ENCODE data around the gene TATDN2.
"Not testable (repeated sequence)": the region's sequence is repeated elsewhere in the genome, so short reads cannot be mapped to it uniquely, and the experiment has no call there.

Gene TATDN2

DNA sequence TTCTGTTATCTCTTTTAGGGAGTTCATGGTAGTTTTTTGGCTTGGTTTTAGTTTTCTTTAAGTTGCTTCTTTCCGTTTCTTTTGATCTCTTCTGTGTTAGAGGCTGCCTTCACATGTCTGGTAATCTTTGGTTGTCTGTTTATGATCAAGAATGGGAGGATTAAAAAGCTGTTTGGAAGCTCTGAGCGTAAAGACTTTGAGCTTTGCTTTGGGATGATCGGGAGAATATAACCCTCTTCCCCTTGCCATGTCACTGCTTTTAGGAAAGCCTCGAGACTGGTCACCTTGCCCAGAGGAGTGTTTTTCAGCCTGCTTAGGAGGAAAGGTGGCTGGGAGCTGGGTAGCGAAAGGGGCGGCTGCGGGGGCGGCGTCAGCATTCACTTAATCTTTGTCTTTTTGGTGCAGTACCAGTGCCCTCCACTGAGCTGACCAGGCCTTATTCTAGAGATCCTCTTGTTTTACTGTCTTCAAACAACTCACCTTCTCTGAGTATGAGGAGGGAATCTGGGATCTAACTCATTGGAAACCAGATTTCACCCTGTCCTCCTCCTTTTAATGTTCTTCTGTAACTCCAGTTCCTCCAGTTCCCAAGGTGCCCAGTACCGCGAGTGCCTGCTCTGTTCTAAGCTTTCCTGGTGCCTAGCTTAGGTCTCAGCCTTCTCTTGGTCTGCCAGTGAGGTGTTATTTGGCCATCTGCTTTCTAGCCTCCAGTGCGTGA, 15.5 kb downstream of the TATDN2 start:
- H3K4me3 ChIP-seq: no peak overlapping the region
- H3K27ac ChIP-seq: peak overlapping the region in 7 of 21 experiments; percentile 27 to 53 (median 45)

GRCh38 chr3:10265833-10266232, 17.6 kb downstream of the TATDN2 start:
- H3K27ac ChIP-seq: no peak overlapping the region
- H3K4me3 ChIP-seq: no peak overlapping the region

DNA sequence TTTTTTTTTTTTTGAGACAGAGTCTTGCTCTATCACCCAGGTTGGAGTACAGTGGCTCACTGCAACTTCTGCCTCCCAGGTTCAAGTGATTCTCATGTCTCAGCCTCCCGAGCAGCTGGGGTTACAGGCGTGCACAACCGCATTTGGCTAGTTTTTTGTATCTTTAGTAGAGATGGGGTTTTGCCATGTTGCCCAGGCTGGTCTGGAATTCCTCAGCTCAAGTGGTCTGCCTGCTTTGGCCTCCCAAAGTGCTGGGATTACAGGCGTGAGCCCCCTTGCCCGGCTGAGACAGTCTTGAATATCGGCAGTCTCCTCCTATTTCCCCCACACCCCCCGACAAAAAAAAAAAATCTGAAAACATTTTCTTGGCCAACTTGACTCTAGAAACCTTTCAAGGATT, 18.7 kb downstream of the TATDN2 start:
- not testable (repeated sequence) for H3K27ac ChIP-seq, H3K4me3 ChIP-seq

DNA sequence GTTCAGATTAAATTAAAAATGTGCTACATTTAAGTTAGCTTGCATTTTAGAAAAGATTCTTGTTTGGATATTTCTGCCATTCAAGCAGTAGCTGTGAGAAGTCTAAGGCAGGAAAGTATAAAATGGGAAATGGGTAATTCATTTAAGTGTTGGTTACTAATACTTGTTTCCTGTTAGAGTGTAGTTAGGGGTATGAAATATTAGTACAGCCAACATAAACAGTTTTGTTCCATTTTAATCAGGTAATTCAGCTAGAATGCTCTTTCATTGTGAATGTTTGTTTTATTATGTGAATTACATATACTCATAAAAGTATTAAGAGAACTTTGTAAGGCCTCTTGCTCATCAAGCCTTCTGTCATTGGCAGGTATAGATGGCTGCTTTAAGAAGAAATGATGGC, 19.9 kb downstream of the TATDN2 start:
- H3K4me3 ChIP-seq: no peak overlapping the region
- H3K27ac ChIP-seq: no peak overlapping the region

- Histone ChIP-seq H3K4me3 (no peak overlapping the region), H3K27ac (no peak overlapping the region)
These were observed 20.7 kb downstream of the TATDN2 start for GRCh38 chr3:10268930-10269329.

GRCh38 chr3:10269443-10269842, 21.2 kb downstream of the TATDN2 start:
- no peak overlapping the region for H3K27ac ChIP-seq
- no peak overlapping the region for H3K4me3 ChIP-seq

- not testable (repeated sequence) for H3K27ac ChIP-seq
These were observed 24.2 kb downstream of the TATDN2 start for GRCh38 chr3:10272476-10272875.

GRCh38 chr3:10272977-10273376, 24.7 kb downstream of the TATDN2 start:
- Histone ChIP-seq H3K4me3 (no peak overlapping the region), H3K27ac (peak overlapping the region in 1 of 21 experiments; percentile 49)

More at GRCh38 chr3:10272476-10272875, 24.2 kb downstream of the TATDN2 start:
- not testable (repeated sequence) for H3K4me3 ChIP-seq

- Histone ChIP-seq H3K4me3 (no peak overlapping the region), H3K27ac (peak overlapping the region in 2 of 21 experiments; percentile 5 to 49)
These were observed 25.5 kb downstream of the TATDN2 start for GRCh38 chr3:10273702-10274305.

- Histone ChIP-seq H3K27ac (no peak overlapping the region), H3K4me3 (no peak overlapping the region)
These were observed 26.3 kb downstream of the TATDN2 start for GRCh38 chr3:10274601-10275000.

GRCh38 chr3:10277115-10277625, 28.9 kb downstream of the TATDN2 start:
- Histone ChIP-seq H3K27ac (no peak overlapping the region), H3K4me3 (no peak overlapping the region)

DNA sequence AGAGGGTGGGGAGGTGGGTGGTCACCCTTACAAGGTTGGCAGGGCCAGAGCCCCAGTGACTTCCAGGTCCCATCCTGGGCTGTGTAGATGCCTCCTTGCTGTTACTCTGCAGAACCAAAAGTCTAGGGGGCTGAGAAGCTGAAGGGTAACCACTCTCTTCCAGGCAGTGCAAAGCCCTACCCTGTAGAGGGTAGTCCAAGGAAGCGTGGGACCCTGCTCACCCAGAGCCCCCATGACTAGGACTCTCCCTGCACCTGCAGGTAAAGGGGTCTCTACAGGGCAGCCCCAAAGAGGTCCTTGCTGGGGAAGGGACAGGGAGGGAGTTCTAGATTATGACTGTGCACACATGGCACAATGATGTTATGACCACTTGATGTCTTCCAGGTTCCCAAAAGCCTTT, 30.2 kb downstream of the TATDN2 start:
- Histone ChIP-seq H3K4me3 (no peak overlapping the region), H3K27ac (no peak overlapping the region)

DNA sequence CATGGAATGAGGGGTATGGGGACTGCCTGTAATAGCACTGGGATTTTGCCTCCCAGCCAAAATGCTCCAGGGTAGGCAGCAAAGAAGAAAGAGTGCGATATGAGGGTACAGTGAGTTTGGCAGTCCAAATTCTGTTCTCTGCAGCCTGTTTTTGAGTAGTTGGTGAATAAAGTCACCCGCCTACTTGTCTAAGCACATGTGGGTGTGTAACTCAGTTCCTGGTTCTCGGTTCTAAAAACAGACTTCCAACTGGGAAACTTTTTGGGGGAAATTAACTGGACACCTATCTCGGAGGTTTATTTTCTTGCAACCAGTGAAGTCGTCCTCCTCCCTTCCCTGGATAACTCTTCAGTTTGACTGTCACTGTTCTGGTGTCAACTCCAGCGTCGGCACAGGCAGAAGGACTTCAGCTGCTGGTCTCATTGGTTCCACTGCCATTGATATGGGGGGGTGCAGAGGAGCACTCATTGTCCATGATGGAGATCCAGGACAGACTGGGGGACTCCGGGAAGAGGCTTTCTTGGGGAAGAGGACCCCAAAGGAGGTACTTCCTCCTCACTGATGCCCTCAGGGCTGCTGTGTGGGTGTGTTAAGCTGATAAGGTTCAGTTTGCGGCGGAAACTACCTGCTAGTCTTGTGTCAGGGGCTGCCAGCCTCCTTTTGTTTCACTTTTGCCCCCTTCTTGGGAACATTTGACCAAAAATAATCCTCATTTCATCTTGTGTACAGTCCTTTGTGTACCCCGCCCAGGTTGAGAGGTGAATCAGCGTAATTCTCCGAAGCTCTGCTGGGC, 31.3 kb downstream of the TATDN2 start:
- Histone ChIP-seq H3K4me3 (no peak overlapping the region), H3K27ac (no peak overlapping the region)

- H3K27ac ChIP-seq: no peak overlapping the region
- no peak overlapping the region for H3K4me3 ChIP-seq
These were observed 31.9 kb downstream of the TATDN2 start for GRCh38 chr3:10280177-10280529.

- Histone ChIP-seq H3K4me3 (no peak overlapping the region), H3K27ac (no peak overlapping the region)
These were observed 32.3 kb downstream of the TATDN2 start for GRCh38 chr3:10280571-10280970.

- H3K27ac ChIP-seq: no peak overlapping the region
- no peak overlapping the region for H3K4me3 ChIP-seq
These were observed 33.7 kb downstream of the TATDN2 start for GRCh38 chr3:10281951-10282350.

DNA sequence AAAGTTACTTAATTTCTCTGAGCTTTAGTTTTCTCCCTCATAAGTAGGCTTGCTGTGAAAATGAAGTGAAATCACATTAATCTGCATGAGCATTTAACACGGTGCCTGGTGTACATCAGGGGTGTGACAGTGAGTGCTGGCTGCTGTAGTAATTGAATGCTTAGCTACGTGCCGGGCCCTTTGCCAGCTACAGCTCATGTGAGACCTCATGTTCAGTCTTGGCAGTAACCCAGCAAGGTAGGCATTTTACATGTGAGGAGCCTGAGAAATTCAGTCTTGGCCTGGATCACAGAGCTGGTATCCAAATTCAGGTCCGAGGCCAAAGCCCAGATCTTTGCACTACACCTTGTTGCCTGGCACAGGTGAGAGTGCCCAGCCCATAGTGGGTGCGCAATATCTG, 35.4 kb downstream of the TATDN2 start:
- H3K4me3 ChIP-seq: no peak overlapping the region
- H3K27ac ChIP-seq: peak overlapping the region in 2 of 21 experiments; percentile 2 to 69

- H3K27ac ChIP-seq: peak overlapping the region in 4 of 21 experiments; percentile 2 to 69 (median 7)
- no peak overlapping the region for H3K4me3 ChIP-seq
These were observed 36.2 kb downstream of the TATDN2 start for GRCh38 chr3:10284496-10284895.

DNA sequence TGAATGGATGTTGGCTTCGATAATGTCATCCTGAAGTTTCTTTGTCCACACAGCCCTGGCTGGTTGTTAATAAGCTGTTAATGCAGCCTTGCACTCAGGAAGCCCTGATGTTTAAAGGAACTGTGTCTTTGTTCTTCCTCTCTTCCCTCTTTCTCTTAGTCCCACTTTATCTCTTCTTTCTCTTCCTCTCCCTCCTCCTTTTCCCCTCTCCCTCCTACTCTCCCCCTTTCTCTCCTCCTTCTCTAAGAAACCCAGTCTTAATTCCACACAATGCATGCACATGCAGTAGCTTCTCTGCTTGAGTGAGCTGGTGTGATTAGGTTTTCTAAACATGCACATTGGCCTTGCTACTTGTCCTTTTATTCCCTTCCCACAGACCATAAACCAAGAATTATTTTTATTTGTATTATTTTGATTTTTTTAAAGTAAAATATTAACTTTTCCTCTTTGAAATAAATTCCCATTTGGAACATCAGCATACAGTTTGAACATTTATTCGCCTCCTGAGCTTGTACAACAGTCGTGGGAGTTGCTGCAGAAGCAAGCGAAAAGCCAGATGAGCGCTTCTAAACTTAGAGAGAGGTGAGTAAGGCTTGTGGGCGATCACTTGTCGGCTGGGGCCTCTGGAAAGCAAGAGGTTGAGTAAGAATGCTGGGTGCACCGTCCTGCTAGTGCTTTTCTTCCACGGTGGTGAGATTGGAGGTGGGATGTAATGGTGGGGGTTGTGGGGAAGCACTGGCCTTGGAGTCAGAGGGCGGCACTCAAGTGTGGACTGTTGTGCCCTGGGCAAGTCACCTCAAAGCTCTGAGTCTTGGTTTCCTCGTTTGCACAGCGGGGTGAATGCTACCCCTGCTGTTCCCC, 37.2 kb downstream of the TATDN2 start:
- Histone ChIP-seq H3K27ac (peak overlapping the region in 4 of 21 experiments; percentile 5 to 69 (median 38)), H3K4me3 (no peak overlapping the region)

- H3K4me3 ChIP-seq: no peak overlapping the region
- H3K27ac ChIP-seq: peak overlapping the region in 4 of 21 experiments; percentile 5 to 69 (median 38)
These were observed 37.9 kb downstream of the TATDN2 start for GRCh38 chr3:10286133-10286524.

All from skin epidermis (tissue), 12 donors.